Measurements from ENCODE around the gene RAP1GAP.

RAP1GAP gene

DNA sequence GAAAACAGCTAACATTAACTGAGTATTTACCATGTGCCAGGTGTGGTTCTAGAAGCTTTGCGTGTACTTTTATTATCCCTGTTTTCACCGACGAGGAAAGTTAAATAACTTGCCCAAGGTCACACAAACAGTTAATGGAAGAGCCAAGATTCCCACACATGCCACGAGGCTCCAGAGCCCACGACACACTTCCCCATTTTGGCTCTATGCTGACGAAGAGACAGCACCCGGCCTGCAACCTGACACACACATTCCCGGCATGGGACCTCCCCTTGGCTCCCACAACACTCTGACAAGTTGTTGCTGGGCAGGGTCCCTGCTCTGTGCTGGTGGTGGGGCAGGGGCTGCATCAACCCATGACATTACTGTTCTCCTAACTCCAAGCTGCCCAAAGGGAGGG is 52.8 kb downstream of the RAP1GAP start:
- Histone ChIP-seq H2AFZ (ENCODE audit: low read depth) (no peak overlapping the region), H4K20me1 (ENCODE audit: insufficient read depth) (no peaks in the 10 kb centered on the region), H3K27me3 (ENCODE audit: insufficient read depth, low read depth) (peaks cover 75% of the 10 kb centered on the region), H3K9ac (no peak overlapping the region), H3K4me3 (IDR thresholded peaks at IDR 0.05; ENCODE audit: insufficient read depth, low read depth, low read length) (no peak overlapping the region), H3K4me2 (no peak overlapping the region), H3K79me2 (ENCODE audit: insufficient read depth, low read depth) (no peaks in the 10 kb centered on the region), H3K36me3 (ENCODE audit: insufficient read depth) (no peaks in the 10 kb centered on the region), H3K27ac (no peak overlapping the region), H3K4me1 (ENCODE audit: low read depth, poor library complexity, severe bottlenecking) (no peaks in the 10 kb centered on the region)
- no peak for TF ChIP-seq CTCF (conservative IDR thresholded peaks at IDR 0.05; ENCODE audit: low read depth, low read length)

DNA sequence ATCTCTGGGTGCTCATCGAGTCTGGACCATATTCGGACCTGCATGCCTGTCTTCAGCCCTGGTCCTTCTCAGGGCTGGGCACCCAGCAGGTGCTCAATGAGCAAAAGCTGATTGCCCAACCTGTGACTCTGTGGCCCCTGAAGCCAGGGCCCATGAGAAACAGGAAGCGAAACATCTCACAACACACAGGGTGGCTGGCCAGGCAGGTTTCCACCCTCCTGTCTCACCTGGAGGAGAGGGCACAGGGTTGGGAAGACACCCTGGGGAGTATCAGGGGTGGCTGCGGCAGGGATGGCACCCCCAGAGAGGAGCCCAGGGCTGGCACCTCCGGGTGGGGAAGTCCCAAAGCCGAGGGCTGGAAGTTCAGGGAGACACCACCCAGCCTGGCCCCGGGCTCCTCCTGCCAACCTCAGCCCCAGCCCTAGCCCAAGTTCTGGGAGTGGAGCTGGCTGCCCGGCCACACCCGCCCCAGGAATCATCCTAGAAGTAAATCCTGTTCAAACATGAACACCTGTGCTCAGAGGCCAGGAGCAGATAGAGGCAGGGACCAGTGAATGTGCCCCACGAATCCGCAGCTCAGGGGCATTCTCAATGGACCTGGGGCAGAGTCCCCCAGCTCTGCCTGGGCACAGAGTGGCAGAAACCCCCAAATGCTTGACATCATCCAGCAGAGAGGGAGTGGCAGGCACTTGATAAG is 54.6 kb downstream of the RAP1GAP start:
- no peaks in the 10 kb centered on the region for H4K20me1 ChIP-seq (ENCODE audit: insufficient read depth)
- H3K27ac ChIP-seq, result no peak overlapping the region
- H3K4me1 ChIP-seq (ENCODE audit: low read depth, poor library complexity, severe bottlenecking), result no peaks in the 10 kb centered on the region
- no peak for TF ChIP-seq CTCF (conservative IDR thresholded peaks at IDR 0.05; ENCODE audit: low read depth, low read length)
- no peak overlapping the region for H3K4me2 ChIP-seq
- no peaks in the 10 kb centered on the region for H3K36me3 ChIP-seq (ENCODE audit: insufficient read depth)
- no peaks in the 10 kb centered on the region for H3K79me2 ChIP-seq (ENCODE audit: insufficient read depth, low read depth)
- H3K9ac ChIP-seq, result no peak overlapping the region
- no peak overlapping the region for H2AFZ ChIP-seq (ENCODE audit: low read depth)
- H3K27me3 ChIP-seq (ENCODE audit: insufficient read depth, low read depth), result peaks cover 63% of the 10 kb centered on the region
- no peak overlapping the region for H3K4me3 ChIP-seq (IDR thresholded peaks at IDR 0.05; ENCODE audit: insufficient read depth, low read depth, low read length)

- Histone ChIP-seq H3K4me3 (IDR thresholded peaks at IDR 0.05; ENCODE audit: insufficient read depth, low read depth, low read length) (no peak overlapping the region), H3K9ac (no peak overlapping the region), H3K36me3 (ENCODE audit: insufficient read depth) (no peaks in the 10 kb centered on the region), H3K79me2 (ENCODE audit: insufficient read depth, low read depth) (no peaks in the 10 kb centered on the region), H3K4me1 (ENCODE audit: low read depth, poor library complexity, severe bottlenecking) (no peaks in the 10 kb centered on the region), H3K27me3 (ENCODE audit: insufficient read depth, low read depth) (peaks cover 65% of the 10 kb centered on the region), H2AFZ (ENCODE audit: low read depth) (no peak overlapping the region), H4K20me1 (ENCODE audit: insufficient read depth) (no peaks in the 10 kb centered on the region), H3K4me2 (no peak overlapping the region), H3K27ac (no peak overlapping the region)
- no peak for TF ChIP-seq CTCF (conservative IDR thresholded peaks at IDR 0.05; ENCODE audit: low read depth, low read length)
Measured at GRCh38 chr1:21613072-21613867, 55.9 kb downstream of the RAP1GAP start.

DNA sequence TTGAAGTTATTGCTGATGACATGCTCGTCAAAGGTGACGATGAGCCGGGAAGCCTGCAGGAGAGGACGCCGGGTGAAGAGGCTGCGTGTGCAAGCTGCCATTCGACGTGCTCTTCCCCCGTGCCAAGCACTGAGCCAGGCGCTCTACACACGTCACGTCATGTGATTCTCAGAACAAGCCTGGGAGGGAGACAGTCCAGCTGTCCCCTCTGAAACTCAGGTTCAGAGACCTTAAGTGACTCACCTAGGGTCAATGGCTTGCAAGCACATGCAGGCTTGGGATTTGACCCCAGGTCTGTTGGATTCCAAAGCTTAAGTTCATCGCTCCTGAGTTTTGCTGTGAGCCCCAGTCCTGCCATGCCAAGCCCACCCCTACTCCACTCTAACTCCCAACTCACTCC is 57.1 kb downstream of the RAP1GAP start:
- TF ChIP-seq CTCF (conservative IDR thresholded peaks at IDR 0.05; ENCODE audit: low read depth, low read length), result no peak
- Histone ChIP-seq H3K4me2 (no peak overlapping the region), H2AFZ (ENCODE audit: low read depth) (no peak overlapping the region), H3K27me3 (ENCODE audit: insufficient read depth, low read depth) (peaks cover 57% of the 10 kb centered on the region), H4K20me1 (ENCODE audit: insufficient read depth) (no peaks in the 10 kb centered on the region), H3K27ac (no peak overlapping the region), H3K79me2 (ENCODE audit: insufficient read depth, low read depth) (no peaks in the 10 kb centered on the region), H3K36me3 (ENCODE audit: insufficient read depth) (no peaks in the 10 kb centered on the region), H3K9ac (no peak overlapping the region), H3K4me3 (IDR thresholded peaks at IDR 0.05; ENCODE audit: insufficient read depth, low read depth, low read length) (no peak overlapping the region), H3K4me1 (ENCODE audit: low read depth, poor library complexity, severe bottlenecking) (peaks cover 3% of the 10 kb centered on the region)

Measured in KMS-11 (cell line).